DOHH2 (cell line): ENCODE data around the gene NPC2.

ENCODE experiments used
- CTCF ChIP-seq: fragments of 200-600 bp; sonication (generic); IDR thresholded peaks from one replicate; pipeline ENCODE4 v1.5.1; 2014; ENCODE audit warnings: antibody characterized with exemption, mild to moderate bottlenecking, low read depth, low read length; ENCODE audit not compliant: poor library complexity, severe bottlenecking
- EZH2phosphoT487 ChIP-seq: fragments of 200-600 bp; sonication (generic); IDR thresholded peaks from 2 replicates; pipeline ENCODE4 v1.6.1; 2017; ENCODE audit warnings: borderline replicate concordance, mild to moderate bottlenecking, antibody characterized with exemption, low read length, moderate library complexity, mixed read lengths

- TF ChIP-seq CTCF (no peak), EZH2phosphoT487 (no peak)
Observed at GRCh38 chr14:74478996-74479635, 14.0 kb downstream of the NPC2 start.
